Activated CD4-positive, alpha-beta T cell treated with anti-CD3 and anti-CD28 coated beads, Interleukin-2, Interleukin-6, amounts not matched to agents 100 ng/mL and 50 ng/mL, durations not matched to agents 16 hours and 8 hours (primary cell): ENCODE data around the gene GSTM1.
"Not testable (repeated sequence)": the region's sequence is repeated elsewhere in the genome, so short reads cannot be mapped to it uniquely, and the experiment has no call there.

Experiments
- DNase-seq: peaks from one replicate; pipeline ENCODE4 v3.0.0-alpha.2; 2020

The GSTM1 gene

DNA sequence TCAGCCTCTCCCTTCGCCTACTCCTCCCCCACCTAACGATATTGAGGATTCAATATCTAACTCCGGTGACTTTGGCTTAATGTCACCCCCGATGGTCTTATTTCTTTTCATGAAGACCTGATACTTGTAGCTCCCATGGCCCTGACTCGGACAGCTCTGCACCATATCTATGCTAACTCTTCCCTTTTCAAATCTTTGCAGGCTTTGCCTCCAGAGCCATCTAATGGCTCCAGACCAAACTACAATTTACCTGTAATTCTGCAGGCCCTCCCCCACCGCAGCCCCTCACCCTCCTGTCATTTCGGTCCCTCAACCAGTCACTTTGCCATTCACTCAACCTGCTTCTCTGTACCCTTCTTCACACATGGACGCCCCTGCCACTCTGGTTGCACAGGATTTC is 16.6 kb downstream of the GSTM1 start:
- DNase-seq: no peak

DNA sequence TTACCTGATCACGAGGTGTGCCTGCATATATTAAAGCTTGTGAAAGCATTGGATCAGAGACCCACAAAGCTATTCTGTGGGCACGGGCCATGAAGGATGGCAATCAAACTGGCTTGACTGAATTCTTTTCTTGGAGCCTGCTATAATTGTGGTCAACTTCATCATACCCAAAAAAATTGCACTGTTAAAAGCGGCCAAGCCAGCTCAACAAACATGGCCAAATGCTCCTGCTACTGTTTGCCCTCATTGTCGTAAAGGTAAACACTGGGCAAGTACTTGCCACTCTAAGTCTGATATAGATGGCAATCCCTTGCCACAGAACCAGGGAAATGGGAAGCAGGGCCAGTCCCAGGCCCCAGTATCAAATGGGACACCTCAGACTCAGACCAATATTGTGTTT is 17.8 kb downstream of the GSTM1 start:
- DNase-seq: no peak

DNA sequence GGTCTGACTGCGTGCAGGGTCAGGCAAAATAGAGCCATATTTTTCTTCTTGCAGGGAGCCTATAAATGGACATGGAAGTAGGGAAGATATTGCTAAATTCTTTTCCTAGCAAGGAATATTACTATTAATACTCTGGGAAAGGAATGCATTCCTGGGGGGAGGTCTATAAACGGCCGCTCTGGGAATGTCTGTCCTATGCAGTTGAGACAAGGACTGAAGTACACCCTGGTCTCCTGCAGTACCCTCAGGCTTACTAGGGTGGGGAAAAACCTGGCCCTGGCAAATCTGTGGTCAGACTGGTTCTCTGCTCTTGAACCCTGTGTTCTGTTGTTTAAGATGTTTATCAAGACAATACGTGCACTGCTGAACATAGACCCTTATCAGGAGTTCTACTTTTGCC is 21.3 kb downstream of the GSTM1 start:
- not testable (repeated sequence) for DNase-seq

DNA sequence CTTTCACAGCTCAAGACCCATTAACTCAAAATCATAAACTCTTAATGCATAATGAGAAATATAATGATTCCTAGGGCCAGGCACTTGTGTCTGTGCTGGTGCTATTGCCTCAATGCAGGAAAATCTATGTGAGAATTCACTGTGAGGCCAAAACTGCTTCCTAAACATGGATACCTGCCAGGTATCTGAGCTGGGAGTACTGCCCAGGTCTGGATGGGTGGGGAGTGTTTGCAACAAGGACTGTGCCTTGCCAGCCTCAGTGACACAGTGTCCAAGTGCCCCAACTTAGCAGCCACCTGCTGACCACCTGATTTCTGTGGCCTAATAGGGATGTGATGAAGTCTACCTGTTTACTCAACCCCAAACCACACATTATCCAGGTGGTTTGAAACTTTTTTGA is 22.2 kb downstream of the GSTM1 start:
- DNase-seq: not testable (repeated sequence)

DNA sequence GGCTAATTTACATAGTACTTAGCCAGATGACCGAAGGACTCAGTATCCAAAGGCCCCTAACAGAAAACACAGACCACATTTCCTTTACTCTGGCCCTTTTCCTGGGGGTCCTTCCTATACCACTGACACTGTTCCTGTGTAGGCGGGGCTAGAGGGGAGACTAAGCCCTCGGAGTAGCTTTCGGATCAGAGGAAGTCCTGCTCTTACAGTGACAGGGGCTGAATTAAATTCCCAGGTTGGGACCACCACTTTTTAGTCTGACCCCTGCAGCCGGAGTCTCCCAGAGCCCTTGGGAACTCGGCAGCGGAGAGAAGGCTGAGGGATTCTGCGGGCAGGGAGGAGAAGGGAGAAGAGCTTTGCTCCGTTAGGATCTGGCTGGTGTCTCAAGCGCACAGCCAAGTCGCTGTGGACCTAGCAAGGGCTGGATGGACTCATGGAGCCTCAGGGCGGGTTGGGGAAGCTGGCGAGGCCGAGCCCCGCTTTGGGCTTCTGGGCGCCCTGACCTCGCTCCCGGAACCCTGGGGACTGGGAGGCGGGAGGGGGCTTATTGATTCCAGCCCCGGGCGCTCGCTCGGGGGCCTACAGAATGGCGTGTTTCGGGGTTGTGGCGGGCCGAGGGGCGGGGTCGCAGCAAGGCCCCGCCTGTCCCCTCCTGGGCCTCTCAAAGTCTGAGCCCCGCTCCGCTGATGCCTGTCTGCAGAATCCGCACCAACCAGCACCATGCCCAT is 24.1 kb downstream of the GSTM1 start, which contains the start of gene GSTM5:
GSTM5 (plus strand) TSS at position 659 of the 728 bp plus-strand sequence; CDS start at position 721, 62 bp downstream.
- DNase-seq: not testable (repeated sequence)

DNA sequence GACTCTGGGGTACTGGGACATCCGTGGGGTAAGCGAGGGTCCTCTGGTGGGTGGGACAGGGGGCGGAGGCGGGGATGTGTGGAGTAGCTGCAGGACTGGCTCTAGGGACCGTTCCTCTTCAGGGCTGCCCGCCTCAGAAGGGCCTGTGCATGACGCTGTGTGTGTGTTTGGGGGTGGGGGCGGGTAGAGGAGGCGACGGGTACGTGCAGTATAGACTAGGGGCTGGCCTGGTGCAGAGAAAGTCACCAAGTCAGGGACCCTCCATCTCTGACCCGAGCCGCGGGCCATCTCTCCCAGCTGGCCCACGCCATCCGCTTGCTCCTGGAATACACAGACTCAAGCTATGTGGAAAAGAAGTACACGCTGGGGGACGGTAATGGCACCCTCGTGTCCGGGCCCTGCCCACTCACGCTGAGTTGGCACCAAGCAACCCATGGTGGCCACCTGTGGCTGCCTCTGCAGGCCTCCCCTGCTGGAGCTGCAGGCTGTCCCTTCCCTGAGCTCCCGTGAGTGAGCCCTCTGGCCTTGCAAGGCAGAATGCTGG is 24.8 kb downstream of the GSTM1 start:
- no peak for DNase-seq

DNA sequence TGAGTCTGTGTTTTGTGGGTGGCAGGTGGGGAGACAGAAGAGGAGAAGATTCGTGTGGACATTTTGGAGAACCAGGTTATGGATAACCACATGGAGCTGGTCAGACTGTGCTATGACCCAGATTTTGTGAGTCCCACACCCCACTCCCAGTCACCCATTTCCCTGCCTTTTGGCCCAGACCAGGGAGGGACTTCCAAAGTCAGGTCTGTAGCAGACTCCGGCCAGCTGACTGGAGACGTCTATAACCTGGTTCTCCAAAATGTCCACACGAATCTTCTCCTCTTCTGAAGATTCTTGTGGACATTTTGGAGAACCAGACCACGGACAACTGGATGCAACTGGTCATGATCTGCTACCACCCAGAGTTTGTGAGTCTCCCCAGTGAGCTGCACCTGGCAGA is 26.0 kb downstream of the GSTM1 start:
- DNase-seq: no peak

DNA sequence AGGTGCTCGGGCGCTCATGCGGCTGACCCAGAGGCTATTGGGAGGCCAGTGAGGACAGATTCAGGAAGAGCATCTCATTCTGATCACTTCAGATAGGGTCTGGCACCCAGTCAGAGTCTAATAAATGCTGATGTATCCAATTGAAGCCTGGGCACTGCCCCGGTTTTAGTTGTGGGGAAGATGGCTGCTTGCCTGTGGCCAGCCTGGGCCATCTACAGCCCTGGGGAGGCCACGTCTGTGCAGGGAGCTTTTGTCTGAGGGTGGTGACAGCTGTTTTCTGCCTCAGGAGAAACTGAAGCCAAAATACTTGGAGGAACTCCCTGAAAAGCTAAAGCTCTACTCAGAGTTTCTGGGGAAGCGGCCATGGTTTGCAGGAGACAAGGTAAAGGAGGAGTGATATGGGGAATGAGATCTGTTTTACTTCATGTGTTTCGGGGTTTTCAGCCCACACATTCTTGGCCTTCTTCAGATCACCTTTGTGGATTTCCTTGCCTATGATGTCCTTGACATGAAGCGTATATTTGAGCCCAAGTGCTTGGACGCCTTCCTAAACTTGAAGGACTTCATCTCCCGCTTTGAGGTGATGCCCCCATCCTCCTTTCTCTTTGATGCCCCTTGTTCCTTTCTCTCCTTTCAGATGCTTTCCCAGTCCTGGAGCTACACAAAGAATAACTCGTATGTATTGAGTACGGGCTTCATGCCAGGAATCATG is 27.2 kb downstream of the GSTM1 start:
- no peak for DNase-seq

DNA sequence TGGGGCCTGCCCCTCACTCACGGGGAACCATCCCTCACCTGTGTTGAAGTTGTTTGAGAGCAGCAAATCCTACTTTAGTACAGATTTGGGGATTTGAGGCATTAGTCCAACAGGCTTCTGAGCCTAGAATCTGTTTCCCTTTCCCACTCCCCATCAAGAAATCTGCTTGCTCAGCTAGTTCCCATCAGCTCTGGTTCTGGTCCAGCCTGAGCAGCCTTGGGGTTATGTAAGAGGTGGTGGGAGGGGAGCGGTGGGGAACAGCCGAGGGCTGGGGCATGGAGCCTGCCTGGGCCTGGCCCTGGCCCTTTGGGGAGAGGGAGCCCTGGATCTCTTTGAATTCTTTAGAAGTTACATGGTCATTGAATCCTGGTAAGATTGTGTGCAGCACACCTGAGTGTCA is 28.5 kb downstream of the GSTM1 start:
- no peak for DNase-seq

DNA sequence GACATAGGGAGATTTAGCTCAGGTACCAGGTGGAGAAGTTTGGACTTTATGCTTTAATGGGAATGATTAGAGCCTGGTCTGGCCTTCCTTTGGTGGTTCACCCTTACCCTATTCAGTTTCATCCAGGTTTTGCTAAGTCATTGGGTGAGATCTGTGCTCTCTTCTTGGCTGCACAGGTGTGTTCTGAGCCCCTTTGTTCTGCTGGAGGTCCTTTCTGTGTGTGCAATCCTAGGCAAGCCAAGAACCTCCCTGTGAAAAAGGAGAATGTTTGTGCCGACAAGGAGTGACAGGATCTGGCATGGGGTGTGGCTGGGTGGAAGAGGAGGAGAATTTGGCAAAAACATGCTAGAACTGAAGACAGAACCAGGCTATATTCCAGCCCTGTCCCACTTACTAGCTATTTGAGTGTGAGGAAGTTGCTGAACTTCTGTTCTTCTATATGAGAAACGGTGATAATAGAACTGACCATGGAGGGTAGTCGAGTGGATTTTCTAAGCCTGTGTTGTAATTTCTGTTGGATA is 29.0 kb downstream of the GSTM1 start:
- DNase-seq: no peak

DNA sequence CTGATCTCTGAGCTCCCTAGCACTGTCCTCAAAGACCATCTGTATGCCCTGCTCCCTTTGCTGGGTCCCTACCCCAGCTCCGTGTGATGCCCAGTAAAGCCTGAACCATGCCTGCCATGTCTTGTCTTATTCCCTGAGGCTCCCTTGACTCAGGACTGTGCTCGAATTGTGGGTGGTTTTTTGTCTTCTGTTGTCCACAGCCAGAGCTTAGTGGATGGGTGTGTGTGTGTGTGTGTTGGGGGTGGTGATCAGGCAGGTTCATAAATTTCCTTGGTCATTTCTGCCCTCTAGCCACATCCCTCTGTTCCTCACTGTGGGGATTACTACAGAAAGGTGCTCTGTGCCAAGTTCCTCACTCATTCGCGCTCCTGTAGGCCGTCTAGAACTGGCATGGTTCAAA is 30.1 kb downstream of the GSTM1 start:
- no peak for DNase-seq

DNA sequence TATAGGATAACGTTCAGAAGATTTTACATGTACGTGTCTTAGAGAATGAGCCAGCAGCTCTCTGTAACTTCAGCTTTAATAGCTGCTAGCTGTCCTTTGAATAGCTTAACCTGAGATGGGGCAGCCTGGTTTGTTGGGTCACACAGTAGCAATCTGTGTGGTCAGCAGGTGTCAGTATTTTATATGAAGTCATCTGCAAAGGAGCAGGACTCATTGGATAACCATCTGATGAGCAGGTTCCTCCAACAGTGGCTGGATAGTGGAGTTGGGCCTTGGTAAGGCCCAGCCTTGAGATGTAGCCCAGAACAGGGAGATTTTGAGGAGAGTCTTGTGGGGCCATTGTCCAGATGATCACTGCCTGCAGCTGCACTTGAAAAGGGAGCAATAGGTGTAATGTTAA is 30.9 kb downstream of the GSTM1 start:
- no peak for DNase-seq

DNA sequence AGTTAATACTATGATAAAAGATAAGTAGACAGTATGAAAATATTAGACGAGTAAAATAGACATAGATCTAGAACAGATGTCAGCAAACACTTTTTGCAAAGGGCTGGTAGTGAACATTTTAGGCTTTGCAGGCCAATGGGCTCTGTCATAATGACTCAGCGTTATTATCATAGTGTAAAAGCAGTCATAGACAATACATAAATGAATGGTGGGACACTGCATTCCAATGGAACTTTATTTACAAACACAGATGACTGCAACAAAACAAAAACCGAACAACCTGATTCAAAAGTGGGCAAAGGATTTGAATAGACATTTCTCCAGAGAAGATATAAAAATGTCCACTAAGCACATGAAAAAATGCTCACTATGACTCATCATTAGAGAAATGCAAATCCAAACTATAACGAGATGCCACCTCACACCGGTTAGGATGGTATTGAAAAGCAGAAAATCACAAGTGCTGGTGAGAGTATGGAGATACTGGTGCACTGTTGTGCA is 31.8 kb downstream of the GSTM1 start:
- peak; percentile 27 for DNase-seq

DNA sequence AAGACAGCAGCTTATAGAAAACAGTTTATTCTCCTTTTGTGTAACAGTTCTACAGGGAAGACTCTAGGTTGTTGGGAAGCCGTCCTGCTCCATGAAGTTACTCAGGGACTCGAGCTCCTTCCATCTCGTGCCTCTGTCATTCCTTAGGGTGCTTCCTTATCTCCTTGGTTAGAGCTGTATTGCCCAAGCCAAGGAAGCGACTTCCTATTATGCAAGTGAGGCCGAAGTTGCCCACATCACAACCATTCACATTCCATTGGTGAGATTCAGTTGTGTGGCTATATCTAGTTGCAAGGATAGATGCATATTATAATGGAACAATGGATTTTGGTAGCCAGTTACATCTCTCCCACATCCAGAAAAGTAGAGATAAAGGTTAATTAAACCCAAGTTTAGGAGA is 33.4 kb downstream of the GSTM1 start:
- DNase-seq: no peak

DNA sequence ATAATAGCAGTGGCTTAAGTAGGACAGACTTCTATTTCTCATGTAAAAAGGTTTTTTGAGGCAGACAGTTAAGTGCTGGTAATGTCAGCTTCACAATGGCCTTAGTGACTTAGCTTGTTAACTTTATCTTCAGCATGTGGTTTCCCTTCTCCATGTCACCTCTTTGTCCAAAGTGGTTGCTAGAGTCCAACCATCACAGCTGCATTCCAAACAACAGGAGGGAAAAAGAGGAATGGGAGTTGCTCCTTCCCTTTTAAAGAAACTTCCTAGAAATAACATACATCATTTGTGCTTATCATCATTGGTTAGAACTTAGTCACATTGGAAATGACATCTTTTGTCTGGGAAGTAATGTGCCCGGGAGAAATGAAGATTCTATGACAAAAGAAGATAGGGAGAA is 34.4 kb downstream of the GSTM1 start:
- DNase-seq: no peak

DNA sequence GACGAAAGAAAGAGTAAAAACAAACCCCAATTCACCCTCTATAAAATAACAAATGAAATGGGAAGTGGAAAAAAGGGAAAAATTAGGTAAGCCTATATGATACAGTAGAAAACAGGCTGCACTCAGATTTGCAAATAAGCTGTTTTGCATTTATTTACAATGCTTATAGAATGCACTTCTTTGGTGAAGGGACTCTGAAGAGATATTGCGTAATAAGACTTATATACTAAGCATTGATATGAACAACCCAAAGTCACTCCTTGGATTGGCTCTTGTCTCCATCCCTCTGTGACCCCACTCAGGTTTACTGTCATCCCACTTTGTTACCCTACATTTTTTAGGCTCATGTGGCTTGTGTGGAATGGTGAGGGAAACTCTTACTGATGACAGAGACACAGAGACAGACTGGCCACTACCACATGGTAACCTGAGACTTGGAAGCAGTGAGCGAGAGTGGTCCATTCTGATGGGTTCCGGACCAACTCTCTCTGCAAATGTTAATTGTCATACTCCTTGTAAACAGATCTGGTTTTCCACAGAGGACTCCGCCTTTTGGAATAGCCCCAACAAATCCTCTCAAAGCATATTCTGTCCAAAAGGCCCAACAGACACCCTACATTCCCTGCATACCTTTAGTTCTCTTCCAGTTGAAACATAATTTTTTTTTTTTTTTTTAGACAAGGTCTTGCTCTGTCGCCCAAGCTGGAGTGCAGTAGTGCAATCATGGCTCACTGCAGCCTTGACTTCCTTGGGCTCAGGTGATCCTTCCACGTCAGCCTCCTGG is 35.5 kb downstream of the GSTM1 start:
- DNase-seq: no peak

DNA sequence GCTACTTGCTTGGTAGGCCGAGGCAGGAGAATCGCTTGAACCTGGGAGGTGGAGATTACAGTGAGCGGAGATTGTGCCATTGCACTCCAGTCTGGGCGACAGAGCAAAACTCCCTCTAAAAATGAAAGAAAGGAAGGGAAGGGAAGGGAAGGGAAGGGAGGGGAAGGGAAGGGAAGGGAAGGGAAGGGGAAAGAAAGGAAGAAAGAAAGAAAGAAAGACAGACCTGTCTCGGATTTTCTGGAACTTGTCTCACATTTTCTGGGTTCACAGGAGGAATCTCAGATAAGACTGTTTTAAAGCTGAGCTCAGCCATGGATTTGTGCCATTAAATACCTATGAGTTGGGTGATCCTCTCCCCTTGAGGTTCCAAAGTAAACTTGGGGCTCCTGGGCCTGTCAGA is 37.3 kb downstream of the GSTM1 start:
- no peak for DNase-seq

DNA sequence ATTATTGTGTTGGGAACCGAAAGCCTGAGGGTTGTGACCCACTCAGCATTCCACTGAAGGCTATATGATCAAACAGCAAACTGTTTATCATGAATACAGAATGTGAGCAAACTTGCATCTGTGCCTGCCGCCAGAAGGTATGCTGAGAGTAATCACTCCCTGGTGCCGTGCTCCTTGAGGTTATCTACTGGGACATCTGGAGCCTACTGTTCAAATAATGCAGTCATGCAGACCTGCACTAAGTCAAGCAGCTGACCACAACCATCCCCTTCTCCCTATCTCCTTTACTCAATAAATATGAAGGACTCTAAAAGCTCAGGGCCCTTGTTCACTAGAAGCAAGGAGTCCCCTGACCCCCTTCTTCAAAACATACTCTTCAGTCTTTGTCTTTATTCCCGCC is 37.9 kb downstream of the GSTM1 start:
- no peak for DNase-seq

DNA sequence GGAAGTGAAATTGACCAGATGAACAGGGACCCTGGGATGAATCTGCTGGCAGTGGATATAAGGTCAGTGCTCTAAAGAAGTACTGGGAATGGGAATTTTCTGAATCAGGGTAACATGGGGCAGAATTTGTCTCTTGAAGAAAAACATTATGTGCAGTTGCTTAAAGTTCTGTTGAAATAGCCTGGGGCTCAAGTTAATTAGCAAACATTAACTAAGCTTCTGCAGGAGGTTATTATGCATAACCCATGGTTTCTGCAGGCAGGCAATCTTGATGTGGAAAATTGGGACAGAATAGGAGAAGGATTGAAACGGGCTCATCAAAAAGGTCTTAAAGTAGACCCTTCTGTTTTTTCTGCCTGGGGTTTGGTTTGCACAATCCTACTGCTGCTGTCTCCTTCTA is 38.4 kb downstream of the GSTM1 start:
- DNase-seq: no peak

DNA sequence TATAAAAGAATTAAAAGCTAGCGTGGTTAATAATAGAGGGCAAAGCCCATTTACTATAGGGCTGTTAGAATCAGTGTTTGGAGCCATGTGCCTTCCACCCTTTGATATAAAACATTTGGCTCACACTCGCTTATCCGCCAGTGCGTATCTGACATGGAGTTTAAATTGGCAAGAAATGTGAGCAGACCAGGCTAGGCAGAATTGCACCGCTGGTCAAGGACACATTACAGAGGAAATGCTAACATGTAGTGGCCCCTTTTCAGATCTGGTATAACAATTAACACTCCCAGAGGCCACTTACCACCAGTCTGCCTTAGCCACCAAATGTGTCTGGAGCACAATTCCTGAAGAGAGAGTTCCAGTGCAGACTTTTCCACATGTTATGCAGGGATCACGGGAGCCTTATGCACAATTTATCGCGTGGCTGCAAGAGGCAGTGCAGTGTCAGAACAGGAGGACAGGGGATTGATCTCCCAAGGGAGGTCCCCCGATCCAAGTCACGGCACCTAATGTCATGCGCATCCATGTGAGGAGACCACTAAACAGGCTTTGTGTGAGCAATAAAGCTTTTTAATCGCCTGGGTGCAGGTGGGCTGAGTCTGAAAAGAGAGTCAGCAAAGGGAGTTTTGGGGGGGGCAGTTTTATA is 39.2 kb downstream of the GSTM1 start:
- no peak for DNase-seq

DNA sequence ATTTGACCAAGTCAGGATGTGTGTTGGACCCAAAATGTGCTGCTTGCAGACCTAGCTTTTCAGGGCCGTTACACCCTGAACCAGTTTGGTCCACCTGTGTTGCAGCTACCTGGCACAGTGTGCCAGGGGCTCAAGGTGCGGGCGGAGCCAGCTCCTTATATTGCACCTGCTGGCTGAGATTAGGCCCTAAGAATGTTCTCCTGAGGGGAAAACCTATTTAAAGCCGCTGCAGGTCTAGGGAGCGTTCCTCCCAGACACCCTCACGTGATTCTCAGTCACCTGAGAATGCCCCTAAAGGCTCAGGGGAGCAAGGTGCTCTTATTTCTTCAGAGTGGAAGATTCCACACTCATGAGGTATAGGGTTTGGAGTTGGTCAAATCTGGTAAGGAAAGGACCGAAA is 41.3 kb downstream of the GSTM1 start:
- DNase-seq: no peak

DNA sequence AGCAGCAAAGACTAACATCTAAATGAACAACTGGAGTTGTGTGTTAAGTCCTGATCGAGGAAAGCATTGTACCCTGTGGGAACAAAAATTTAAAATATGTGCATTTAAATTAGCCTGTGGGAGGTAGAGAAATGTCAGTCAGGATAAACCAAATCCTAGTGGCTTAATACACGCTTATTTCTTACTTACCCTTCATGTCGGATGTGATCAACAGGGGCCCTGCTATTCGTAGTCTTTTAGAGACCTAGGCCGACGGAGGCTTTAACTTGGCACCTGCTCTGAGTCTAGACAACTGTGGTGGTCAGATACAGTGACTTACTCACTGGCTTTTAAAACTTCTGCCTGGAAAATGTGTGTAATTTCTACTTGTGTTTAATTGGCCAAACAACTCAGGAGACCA is 43.0 kb downstream of the GSTM1 start:
- DNase-seq: no peak
